ENCODE measurements around the gene HOXB13. TPM values are rescaled to one million over a fixed set of nuclear protein-coding genes. Genes with fewer than 3 reads are reported as not detected.

The HOXB13 gene
- not detected in 2 replicates for total RNA-seq

DNA sequence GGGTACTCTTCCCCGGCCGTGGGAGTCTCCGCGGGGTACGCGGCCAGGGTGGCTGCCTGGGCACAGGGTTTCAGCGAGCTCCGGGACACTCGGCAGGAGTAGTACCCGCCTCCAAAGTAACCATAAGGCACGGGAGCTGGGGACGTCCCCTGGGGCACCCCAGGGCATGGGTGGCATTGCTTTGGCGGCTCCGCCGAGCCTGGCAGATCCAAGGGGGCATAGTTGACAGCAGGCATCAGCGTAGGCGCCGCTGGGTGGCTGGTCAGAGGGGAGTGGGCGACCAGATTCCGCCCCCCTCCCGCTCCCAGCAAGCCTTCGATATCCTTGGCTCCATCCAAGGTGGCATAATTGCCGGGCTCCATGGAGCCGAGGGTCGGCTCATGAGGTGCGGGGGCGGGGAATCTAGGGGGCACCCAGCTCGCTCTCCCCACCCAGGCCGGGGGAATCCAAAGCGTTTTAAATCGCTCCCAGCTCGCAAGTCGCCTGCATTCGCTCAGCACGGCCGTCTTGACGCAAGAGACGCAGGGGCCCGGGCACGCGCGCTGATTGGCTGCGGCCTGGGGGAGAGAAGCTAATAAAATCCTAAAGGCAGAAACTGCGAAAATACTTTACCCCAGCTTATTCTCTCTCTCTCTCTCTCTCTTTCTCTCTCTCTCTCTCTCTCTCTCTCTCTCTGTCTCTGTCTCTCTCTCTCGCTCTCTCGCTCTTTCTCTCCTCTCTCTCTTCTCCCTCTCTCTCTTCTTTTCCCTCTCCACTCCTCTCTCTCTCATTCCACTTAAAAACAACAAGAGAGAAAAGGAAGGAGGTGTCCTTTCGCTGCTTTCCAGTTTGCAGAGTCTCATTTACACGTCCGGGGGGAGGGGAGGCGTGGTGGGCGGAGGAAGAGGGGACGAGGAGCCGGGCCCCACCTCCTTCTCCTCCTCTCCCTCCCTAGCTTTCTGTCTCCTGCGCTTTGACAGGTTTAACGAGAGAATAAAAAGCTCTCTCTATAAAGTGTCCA, at the start of gene HOXB13:
Gene HOXB13 (minus strand): TSS at position 519 of the 1,000 bp plus-strand sequence. CDS start 157 bp downstream, at position 362.
- intact Hi-C loops (cut with micrococcal nuclease) = no loop called here

DNA sequence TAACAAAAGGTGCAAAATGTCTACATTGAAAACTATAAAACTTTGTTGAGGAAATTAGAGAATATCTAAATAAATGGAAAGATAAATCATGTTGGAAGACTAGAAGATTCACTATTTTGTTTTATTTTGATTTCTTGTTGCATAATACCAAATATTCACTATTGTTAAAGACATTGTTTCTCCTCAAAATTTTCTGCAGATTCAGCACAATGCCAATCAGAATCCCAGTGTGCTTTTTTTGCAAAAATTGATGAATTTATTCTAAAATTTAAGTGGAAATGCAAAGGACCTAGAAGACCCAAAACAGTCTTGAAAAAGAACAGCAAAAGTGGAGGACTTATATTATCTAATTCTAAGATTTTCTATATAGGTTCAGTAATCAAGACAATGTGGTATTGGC, 48.1 kb upstream of the HOXB13 start:
- intact Hi-C loops (cut with micrococcal nuclease) = no loop called here

DNA sequence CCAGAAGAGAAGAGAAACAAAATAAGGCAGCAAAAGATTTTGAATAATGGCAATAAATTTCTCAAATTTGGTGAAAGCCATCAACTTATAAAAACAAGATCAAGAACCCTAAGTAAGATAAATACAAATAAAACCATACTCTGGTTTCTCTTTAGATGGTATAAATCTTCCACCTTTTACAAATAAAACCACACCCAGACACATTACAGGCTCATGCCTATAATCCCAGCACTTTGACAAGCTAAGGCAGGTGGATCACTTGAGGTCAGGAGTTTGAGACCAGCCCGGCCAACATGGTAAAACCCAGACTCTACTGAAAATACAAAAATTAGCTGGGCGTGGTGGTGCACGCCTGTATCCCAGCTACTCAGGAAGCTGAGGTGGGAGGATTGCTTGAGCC, 44.7 kb upstream of the HOXB13 start:
- intact Hi-C loops (cut with micrococcal nuclease) = no loop called here

- intact Hi-C loops (cut with micrococcal nuclease) = no loop called here
These were observed 42.4 kb upstream of the HOXB13 start for GRCh38 chr17:48770954-48771353.

GRCh38 chr17:48769009-48769675, 40.6 kb upstream of the HOXB13 start:
- intact Hi-C loops (cut with micrococcal nuclease) = no loop called here

DNA sequence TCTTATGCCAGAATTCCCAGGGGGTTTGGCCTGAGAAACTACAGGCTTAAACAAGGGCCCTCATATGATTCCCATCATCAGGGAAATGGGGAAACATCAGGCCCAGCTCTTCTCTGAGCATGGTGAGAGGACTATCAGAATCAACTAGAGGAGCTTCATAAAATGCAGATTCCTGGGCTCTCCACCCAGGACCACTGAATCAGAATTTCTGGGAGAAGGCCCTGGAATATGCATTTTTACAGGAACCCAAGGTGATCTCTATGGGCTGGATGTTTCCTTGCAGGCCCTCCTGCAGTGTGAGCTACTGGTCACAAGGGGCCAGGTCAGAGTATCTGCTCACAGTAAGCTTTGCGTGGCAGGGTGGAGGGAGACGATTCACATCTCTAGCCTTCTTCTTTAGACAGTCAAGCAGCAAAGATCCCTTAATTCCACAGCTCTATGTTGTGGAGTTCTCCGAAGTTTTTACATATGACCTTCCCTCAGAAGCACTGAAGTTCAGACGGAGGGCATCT, 38.8 kb upstream of the HOXB13 start:
- intact Hi-C loops (cut with micrococcal nuclease) = no loop called here

GRCh38 chr17:48761114-48761513, 32.6 kb upstream of the HOXB13 start:
- intact Hi-C loops (cut with micrococcal nuclease) = no loop called here

GRCh38 chr17:48760411-48760810, 31.9 kb upstream of the HOXB13 start:
- intact Hi-C loops (cut with micrococcal nuclease) = no loop called here

DNA sequence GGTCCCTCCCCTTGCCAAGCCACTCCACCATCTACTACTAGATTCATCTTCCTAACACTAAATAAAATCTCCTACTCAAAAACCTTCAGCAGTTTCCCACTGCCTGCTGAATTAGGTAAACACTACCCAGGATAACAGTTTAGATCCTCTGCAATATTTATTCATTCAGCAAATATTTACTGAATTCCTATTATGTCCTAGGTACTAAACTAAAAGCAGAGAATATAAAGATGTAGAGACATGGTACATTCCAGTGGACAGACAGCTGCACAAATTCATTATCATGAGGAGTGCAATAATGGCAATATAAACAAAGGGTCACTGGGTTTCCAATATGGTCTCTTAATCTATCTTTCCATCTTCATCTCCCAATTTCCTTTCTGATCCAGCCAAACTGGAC, 30.7 kb upstream of the HOXB13 start:
- intact Hi-C loops (cut with micrococcal nuclease) = no loop called here

- intact Hi-C loops (cut with micrococcal nuclease) = no loop called here
These were observed 29.0 kb upstream of the HOXB13 start for GRCh38 chr17:48757524-48757961.

DNA sequence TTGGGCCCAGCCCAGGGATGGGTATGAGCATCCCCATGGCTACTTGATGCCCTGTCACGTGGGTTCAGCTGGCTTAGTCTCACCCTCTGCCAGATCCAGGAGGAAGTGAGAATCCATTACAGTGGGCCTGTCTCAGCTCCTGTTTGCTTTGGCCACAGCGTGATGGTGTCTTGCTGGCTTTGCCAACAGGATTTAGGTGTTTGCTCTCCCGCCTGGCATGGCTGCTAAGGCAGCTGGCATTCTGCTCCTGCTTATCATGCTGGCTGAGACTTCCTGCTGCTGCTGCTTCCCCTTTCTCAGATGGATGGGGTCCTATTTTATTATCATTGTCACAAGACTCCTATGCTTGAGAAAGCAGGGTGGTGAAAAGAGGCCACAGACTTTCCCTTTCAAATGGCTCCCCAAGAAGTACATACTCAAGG, 28.3 kb upstream of the HOXB13 start:
- intact Hi-C loops (cut with micrococcal nuclease) = no loop called here

DNA sequence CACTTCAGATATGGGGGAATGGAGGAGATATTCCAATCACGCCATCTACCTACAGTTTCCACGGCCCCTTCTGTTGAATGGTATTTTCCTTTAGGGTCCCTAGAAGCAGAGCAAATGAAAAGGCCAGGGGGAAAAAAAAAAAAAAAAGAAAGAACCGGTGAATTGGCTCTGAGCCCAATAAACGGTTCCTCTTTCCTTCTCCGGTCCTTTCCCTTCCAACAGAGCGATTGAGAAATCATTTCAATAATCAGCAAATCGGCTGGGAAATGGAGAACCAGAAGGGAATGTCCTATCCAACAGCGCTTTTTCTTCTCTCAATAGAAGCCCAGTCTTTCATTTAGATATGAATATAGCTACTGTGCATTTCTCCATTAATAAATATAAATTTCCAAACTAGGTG, 26.8 kb upstream of the HOXB13 start:
- intact Hi-C loops (cut with micrococcal nuclease) = no loop called here

DNA sequence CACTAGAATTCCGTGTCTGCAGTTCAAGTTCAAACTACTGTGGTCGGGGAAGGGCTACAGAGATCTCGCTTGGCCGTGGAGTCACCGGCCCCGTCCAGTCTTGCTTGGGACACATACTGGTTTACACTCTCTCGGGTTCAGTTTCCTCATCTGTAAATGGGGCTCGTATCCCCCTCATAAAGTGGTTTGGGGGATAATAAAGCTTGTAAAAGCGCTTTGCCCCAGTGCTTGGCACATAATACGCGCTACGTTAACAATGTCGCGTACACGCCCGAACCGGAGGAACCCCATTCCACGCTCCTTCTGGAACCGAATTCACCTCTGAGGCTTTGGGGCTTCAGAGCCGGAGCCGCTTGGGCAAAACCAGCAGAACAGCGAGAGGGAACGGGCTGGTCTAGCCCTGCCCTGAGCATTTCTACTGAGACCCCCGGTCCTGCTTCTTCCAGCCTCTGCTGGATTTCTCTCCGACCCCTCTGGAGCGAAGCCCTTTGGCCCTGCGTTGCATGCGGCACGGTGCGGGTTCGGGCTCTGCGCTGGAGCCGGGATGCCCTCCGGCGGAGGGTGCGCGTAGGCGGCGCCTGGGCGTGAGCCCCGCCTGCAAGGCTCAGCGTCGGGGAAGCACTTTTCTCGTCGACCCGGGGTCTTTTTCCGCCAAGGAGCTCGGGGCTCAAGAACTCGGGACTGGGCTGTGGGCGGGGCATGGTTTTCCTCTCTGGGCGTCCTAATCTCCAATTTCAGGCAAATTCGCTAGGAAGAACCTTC, 26.1 kb upstream of the HOXB13 start:
- intact Hi-C loops (cut with micrococcal nuclease) = no loop called here

DNA sequence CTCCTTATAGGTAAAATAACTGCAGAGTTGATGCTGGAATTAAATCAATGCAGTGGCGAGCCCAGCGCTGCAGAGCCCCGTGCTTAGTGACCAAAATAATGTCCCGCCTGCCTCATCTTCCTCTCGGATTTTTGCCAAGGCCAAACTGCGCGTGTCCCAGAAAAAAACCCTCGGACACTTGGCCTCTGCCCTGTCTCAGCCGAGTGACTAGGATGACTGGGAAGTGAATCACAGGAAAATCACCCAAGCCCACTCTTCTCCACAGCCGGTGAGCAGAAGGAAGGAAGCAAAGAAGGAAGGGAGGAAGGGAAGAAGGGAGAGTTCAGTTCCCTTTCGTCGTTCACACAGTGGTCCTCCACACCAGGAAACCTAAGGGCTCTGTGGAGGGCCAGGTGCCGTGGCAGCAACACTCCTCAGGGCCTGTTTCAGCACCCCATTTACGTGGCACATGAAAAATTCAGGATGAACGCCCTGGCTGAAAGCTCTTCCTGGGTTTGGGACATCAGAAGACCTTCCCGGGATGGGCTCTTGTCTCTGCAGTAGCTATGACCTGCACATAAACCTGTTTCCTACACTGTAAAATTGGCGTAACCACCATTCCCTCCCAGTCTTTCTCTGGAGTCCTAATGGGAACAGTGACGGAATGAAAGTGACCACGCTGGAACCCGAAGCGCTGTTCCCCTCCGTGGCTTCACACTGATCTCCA, 25.4 kb upstream of the HOXB13 start:
- intact Hi-C loops (cut with micrococcal nuclease) = no loop called here

- intact Hi-C loops (cut with micrococcal nuclease) = no loop called here
These were observed 24.1 kb upstream of the HOXB13 start for GRCh38 chr17:48752399-48753288.

DNA sequence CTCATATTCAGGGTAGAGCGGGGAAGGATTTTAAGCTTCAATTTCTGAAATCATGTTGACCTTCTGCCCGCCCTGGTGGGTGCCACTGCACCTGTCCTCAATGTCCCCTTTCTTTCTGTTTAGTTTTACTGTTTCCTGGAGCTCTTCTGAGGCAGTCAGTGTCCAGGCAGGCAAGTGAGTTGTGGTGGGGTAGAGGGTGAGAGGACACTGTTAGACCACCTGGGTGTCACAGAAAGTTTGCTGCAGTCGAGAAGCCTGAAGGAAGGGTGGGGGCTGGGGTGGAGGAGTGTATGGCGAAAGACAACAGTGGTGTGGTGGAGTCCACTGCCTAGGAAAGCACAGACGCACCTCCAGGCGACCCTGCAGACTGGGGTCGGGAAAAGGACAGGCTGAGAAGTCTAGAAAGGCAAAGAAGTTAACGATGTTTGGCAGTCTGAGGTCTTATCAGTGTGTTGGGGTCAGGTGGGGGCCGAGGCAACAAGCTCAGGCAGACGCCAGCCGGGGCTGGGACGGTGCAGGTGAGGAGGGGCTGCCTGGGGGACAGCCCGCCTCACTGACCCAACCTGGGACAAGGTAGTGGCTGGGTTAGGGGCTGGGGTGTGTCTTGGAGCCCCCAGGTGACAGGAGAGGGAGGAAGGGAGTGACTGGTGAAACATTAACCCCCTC, 23.3 kb upstream of the HOXB13 start:
- intact Hi-C loops (cut with micrococcal nuclease) = no loop called here

- intact Hi-C loops (cut with micrococcal nuclease) = no loop called here
These were observed 22.6 kb upstream of the HOXB13 start for GRCh38 chr17:48751172-48751571.

- intact Hi-C loops (cut with micrococcal nuclease) = loop anchor here (1.0 to 2.0 kb wide), 2 partner anchors 11 to 137 kb away; no protein-coding TSS in a partner anchor
These were observed 21.3 kb upstream of the HOXB13 start for GRCh38 chr17:48749621-48750553.

Measured in T-helper 1 cell treated with Interleukin-12 subunit alpha and Interleukin-12 subunit beta and Interleukin-4 antibody, amounts not matched to agents 30 ng/mL and 1 ng/mL, for 36 hours (primary cell).